ENCODE results near the gene COQ10A. TPM values are rescaled to one million over a fixed set of nuclear protein-coding genes. Genes with fewer than 3 reads are reported as not detected.
A peak's percentile ranks its signal among the peaks of the same experiment; 100 is the strongest.

COQ10A gene
- total RNA-seq, 3 donors from 2014 or later (not counting 1 experiment from before 2014, with no cell fraction given), result 27.2 to 37.9 (median 30.2) TPM

DNA sequence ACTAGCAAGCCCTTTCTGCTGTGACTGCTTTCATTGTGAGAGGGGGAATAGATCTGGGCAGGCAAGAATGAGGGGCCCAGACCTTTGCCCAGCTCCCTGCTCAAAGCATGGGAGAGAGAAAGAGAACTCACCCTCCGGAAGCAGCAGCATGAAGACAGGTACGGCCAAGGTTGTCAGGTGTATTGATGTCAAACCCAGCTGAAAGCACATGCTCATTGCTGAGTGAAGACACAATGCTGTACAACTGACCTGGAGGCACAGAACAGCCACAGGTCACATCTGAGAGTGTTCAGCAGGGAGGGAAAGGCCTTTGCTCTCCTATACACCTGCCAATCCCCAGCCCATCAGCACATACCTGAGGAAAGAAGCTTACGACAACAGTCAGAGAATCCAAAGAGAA lies 14.1 kb upstream of the COQ10A start:
- Mint-ChIP-seq H3K9me3 (no peaks in the 10 kb centered on the region), H3K36me3 (peaks cover 10% of the 10 kb centered on the region), H3K27ac (no peak overlapping the region), H3K4me3 (no peak overlapping the region), H3K27me3 (ENCODE audit: low read depth in 2 of 2) (no peaks in the 10 kb centered on the region), H3K4me1 (peaks cover 0 to 19% of the 10 kb centered on the region in 2 donors)
- no peak overlapping the region for H3K27ac ChIP-seq (ENCODE audit: low read length)
- H3K27me3 ChIP-seq (ENCODE audit: control insufficient read depth, insufficient read depth, low read length), result no peaks in the 10 kb centered on the region
- DNase-seq, result no peak
- TF ChIP-seq CTCF (IDR thresholded peaks at IDR 0.05), result no peak
- no peaks in the 10 kb centered on the region for H3K9me3 ChIP-seq (ENCODE audit: control insufficient read depth, insufficient read depth, low read length)
- ATAC-seq, result no peak
- peaks cover 75% of the 10 kb centered on the region for H3K36me3 ChIP-seq (ENCODE audit: control insufficient read depth, insufficient read depth, low read length)
- H3K4me1 ChIP-seq (ENCODE audit: control insufficient read depth, insufficient read depth, low read length), result peaks cover 14% of the 10 kb centered on the region
- H3K4me3 ChIP-seq (ENCODE audit: low read length), result no peak overlapping the region
- intact Hi-C loops (cut with micrococcal nuclease), result loop anchor here (10.0 kb wide), 1 partner anchor 212 kb away; the partner anchor contains the start of gene SPRYD4
- WGBS (ENCODE audit: insufficient coverage), result 96% methylated on average over 3 of the region's 3 CpGs

DNA sequence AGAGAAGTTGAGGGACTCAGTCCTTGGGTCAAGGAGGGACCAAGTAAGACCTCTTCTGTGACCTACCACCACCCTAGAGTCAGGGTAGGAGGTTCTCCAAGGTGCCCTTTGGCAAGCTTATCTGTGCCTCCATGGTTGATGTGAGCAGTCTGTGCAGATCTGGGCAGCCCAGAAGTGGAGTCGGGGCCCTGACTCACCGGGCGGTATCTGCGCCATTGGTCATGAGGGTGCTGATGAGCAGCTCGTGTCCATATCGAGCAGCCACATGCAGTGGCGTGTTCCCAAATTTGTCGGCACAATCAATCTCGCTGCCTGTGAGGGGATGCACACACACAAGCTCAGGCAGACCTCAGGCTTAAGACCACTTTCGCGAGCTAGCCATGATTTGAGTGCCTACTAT lies 13.7 kb upstream of the COQ10A start:
- Histone ChIP-seq H3K27me3 (ENCODE audit: control insufficient read depth, insufficient read depth, low read length) (no peaks in the 10 kb centered on the region), H3K4me3 (ENCODE audit: low read length) (no peak overlapping the region), H3K4me1 (ENCODE audit: control insufficient read depth, insufficient read depth, low read length) (peaks cover 16% of the 10 kb centered on the region), H3K36me3 (ENCODE audit: control insufficient read depth, insufficient read depth, low read length) (peaks cover 71% of the 10 kb centered on the region), H3K9me3 (ENCODE audit: control insufficient read depth, insufficient read depth, low read length) (no peaks in the 10 kb centered on the region), H3K27ac (ENCODE audit: low read length) (no peak overlapping the region)
- ATAC-seq, result no peak
- Mint-ChIP-seq H3K27me3 (ENCODE audit: low read depth in 2 of 2) (no peaks in the 10 kb centered on the region), H3K9me3 (no peaks in the 10 kb centered on the region), H3K27ac (no peak overlapping the region), H3K36me3 (peaks cover 10% of the 10 kb centered on the region), H3K4me1 (peaks cover 0 to 19% of the 10 kb centered on the region in 2 donors), H3K4me3 (no peak overlapping the region)
- no peak for TF ChIP-seq CTCF (IDR thresholded peaks at IDR 0.05)
- no peak for DNase-seq
- 96% methylated on average over 11 of the region's 11 CpGs for WGBS (ENCODE audit: insufficient coverage)
- intact Hi-C loops (cut with micrococcal nuclease), result loop anchor here (10.0 kb wide), 1 partner anchor 212 kb away; the partner anchor contains the start of gene SPRYD4

DNA sequence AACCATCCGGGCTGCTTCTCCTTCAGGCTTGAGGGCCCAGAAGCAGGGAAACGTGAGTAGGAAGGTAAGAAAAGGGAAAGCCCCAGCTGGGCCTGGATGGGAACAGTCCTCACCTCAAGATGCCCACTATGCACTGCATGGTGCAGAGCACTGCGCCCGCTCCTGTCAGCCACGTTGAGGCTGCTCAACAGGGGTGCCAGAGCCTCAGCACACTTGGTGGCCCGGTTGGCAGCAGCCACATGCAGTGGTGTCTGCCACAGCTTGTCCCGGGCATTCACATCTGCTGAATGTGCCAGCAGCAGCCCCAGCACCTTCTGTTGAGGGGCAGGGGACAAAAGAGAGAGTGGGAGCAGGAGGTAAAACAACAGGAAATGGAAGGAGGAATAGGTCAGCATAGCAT lies 11.1 kb upstream of the COQ10A start:
- intact Hi-C loops (cut with micrococcal nuclease), result loop anchor here (5.0 to 10.0 kb wide), 2 partner anchors 33 to 209 kb away; partner anchors contain the start of genes NABP2, RNF41 and SPRYD4
- H3K27me3 Mint-ChIP-seq (ENCODE audit: low read depth in 2 of 2), result no peaks in the 10 kb centered on the region
- peaks cover 8 to 26% of the 10 kb centered on the region in 2 donors for H3K4me1 Mint-ChIP-seq
- no peaks in the 10 kb centered on the region for H3K27me3 ChIP-seq (ENCODE audit: control insufficient read depth, insufficient read depth, low read length)
- no peak overlapping the region for H3K4me3 ChIP-seq (ENCODE audit: low read length)
- DNase-seq (no peak), ATAC-seq (no peak)
- no peaks in the 10 kb centered on the region for H3K9me3 ChIP-seq (ENCODE audit: control insufficient read depth, insufficient read depth, low read length)
- no peaks in the 10 kb centered on the region for H3K9me3 Mint-ChIP-seq
- peaks cover 24% of the 10 kb centered on the region for H3K4me1 ChIP-seq (ENCODE audit: control insufficient read depth, insufficient read depth, low read length)
- H3K4me3 Mint-ChIP-seq, result no peak overlapping the region
- H3K27ac Mint-ChIP-seq, result peak overlapping the region in 1 of 2 donors; percentile 47
- 94% methylated on average over 7 of the region's 7 CpGs for WGBS (ENCODE audit: insufficient coverage)
- peaks cover 10% of the 10 kb centered on the region for H3K36me3 Mint-ChIP-seq
- no peak for TF ChIP-seq CTCF (IDR thresholded peaks at IDR 0.05)
- no peak overlapping the region for H3K27ac ChIP-seq (ENCODE audit: low read length)
- H3K36me3 ChIP-seq (ENCODE audit: control insufficient read depth, insufficient read depth, low read length), result peaks cover 52% of the 10 kb centered on the region
